ENCODE data around the gene GNG13.
"Not testable (repeated sequence)": the region's sequence is repeated elsewhere in the genome, so short reads cannot be mapped to it uniquely, and the experiment has no call there.

GNG13 gene

DNA sequence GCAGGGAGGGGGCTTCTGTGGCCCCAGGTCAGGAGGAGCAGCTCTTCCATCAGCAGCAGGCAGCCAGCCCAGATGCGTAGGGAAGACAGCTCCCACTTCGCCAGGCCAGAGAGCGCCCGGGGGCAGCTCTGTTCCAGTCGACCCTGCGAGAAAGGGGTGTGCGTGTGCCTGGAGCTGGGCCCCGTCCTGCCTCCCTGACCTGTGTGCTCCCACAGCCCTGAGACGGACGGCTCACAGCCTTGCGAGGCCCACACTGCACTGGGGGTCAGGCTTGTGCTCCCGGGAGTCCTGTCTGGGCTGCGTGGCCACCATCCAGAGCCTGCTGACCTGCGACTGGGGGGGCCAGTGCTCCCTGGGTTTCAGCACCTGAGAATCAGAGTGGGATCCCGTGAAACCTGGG is 40.5 kb downstream of the GNG13 start:
- no peak for DNase-seq

DNA sequence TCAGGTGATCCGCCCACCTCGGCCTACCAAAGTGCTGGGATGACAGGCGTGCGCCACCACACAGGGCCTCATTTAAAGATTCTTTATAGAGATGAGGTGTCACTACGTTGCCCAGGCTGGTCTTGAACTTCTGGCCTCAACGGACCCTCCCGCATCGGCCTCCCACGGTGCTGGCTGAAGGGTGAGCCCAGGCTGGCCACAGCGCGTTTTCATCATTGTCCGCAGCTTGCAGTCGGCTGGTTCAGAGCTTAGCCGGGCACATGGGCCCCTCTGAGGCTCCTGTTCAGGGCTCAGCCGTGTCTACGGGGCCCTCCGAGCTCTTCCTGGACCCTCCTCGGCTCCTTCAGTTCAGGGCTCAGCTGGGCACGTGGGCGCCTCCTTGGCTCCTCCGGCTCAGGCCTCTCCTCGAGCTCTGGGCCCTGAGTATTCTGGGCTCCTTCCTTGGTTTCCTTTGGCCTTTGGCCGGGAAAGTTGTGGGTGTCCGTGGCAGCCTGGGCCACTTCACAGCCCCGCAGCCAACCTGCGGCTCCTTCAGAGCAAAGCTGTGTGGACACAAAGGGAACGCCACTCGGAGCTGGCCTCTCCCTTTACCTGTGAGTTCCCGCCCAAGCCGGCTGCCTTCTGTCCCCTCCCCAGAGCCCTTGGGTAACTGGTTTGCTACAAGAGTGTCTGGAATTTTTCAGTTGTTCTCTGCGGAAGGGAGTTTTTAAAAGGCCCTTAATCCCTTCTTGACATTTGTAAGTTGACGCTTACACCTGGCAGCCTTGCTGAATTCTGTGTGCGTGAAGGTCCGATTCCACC is 41.2 kb downstream of the GNG13 start:
- DNase-seq: peak; percentile 10

DNA sequence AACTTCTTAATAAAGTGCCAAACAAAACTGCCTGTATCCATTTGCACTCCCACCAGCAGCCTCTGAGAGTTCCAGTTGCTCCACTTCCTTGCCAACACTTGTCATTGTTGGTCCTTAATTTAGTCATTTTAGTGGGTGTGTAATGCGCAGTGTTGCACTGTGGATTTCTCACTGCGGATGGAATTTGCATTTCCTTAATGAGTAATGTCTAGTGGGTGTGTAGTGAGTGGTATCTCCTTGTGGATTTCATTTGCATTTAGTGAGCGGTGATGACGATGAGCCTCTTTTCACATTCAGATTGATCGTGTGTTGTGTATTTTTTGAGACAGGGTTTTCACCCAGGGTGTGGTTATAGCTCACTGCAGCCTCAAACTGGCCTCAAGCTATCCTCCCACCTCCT is 44.1 kb downstream of the GNG13 start:
- DNase-seq: no peak

DNA sequence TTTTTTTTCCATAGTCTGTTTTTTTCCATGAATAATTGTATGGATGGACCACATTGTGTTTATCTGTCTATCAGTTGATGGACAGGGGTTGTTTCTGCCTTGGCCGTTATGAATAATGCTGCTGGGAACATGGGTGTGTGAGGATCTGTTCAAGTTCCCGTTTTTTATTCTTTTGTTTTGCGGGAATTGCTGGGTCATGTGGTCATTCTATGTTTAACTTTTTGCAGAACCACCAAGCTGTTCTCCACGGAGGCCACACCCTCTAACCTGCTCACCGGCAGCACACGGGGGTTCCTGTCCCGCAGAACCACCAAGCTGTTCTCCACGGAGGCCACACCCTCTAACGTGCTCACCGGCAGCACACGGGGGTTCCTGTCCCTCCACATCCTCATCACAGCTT is 45.9 kb downstream of the GNG13 start:
- DNase-seq: no peak

DNA sequence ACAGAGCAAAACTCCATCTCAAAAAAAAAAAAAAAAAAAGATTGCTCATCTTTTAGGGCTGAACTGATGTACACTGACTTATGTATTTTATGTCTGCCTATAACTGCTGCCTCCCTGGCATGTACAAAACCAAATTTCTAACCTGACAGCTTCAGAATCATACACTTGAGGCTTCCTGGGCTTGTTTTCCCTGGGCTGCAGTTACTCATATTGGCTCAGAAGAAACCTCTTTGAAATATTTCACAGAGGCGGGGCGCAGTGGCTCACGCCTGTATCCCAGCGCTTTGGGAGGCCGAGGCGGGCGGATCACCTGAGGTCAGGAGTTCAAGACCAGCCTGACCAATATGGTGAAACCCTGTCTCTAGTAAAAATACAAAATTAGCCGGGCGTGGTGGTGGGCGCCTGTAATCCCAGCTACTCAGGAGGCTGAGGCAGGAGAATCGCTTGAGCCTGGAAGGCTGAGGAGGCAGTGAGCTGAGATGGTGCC is 46.4 kb downstream of the GNG13 start:
- not testable (repeated sequence) for DNase-seq

DNA sequence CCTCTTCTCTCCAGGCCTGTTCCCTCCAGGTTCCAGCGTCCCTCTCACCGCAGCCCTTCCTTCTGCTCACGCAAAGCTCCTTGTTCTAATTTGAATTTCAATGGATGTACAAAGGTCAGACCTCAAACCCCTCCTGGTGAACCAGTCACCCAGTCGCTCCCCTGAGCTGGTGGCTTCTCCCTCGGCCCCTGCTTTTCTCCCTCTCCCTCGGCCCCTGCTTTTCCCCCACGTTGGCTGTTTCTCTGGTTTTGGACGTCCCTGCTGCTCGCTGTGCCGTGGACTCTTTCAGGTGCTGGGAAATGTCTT is 48.6 kb downstream of the GNG13 start:
- DNase-seq: no peak

DNA sequence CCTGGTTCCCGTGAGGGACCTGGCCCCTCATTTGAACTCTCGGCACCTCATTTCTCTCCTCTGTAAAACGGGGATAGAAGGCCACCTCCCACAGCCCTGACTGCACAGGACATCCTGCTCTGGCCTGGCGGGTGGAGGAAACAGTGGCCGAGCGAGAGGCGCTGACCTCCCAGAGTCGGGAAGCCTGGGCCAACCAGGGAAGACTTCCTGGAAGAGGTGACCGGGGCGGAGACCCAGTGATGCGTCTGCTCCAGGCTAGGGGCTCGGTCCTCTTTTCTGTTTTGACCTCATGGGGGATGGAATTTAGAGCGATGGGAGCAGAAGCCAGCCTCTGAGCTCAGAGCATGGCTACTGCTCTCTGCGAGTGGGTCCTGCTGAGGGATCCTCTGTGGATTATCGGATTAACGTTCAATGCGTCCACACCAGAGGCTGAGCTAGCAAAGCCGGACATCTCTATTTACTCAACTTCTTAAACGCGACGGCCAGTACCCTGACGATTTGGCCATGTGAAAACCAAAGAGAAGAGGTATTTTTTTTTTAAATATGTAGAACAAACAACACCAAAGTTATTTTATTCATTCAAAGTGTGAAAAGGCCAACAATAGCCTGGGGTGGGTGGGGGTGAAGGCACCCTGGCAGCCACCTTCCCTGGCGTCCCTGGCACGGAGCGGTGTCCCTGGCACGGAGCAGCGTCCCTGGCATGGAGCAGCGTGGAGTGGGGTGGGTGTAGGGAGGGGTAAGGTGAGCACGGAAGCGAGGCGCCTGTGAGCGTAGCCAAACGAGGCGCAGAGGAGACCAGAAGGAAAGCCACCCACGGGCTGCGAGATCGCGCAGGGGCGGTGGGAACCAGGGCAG is 49.2 kb downstream of the GNG13 start:
- DNase-seq: no peak

DNA sequence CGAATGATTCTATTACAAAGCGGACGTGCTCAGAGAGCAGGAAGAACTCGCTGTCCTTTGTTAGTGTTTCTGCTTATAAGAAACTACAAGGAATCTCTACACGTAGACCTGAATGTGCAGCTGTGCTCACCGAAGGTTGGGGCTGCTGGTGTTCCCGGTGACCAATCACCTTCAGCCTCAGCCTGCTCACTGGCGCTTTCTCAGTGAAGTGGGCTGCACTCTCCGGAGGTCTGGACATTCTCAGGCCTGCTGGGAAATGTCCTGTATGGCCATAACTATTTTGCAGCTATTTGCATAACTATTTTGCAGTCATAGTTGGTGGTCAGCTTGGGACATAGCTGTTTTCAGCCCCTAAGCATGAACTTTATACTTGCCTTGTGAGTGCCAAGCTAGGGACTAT is 50.0 kb downstream of the GNG13 start:
- no peak for DNase-seq

DNA sequence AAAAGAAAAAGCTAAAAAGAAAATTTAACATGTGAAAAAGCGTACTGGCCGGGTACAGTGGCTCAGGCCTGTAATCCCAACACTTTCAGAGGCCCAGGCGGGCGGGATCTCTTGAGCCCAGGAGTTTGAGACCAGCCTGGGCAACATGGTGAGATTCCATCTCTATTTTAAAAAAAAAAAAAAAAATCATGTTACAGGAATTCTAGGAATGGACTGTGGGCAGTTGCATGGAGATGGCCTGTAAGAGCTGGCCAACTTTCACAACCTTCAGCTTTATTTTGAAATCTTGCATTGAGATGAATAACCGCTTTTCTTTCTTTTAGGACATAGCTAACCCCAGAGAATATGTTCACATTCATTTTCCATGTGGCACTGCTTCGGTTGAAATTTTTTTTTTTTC is 51.5 kb downstream of the GNG13 start:
- no peak for DNase-seq

Data from DMS79 (cell line).